Lung microvascular endothelial cell (primary cell): ENCODE results near the gene TPRG1L. TPM values are rescaled to one million over a fixed set of nuclear protein-coding genes. Genes with fewer than 3 reads are reported as not detected.
A peak's percentile ranks its signal among the peaks of the same experiment; 100 is the strongest.

Source experiments
- DNase-seq, 2 donors: peaks; one replicate each; pipeline versions ENCODE4 v3.0.0 to v3.0.0-alpha.2; 2010; ENCODE audit warnings: low read depth in 2 of 2
- total RNA-seq: library from RNA; depleted of rRNA; stranded (reverse); fragments of >200 nt; gene quantifications from 2 replicates; pipeline ENCODE4 v1.2.1, GENCODE V29; 2014

Gene TPRG1L
- total RNA-seq, 1 donor from 2014 or later: 28.6 TPM

DNA sequence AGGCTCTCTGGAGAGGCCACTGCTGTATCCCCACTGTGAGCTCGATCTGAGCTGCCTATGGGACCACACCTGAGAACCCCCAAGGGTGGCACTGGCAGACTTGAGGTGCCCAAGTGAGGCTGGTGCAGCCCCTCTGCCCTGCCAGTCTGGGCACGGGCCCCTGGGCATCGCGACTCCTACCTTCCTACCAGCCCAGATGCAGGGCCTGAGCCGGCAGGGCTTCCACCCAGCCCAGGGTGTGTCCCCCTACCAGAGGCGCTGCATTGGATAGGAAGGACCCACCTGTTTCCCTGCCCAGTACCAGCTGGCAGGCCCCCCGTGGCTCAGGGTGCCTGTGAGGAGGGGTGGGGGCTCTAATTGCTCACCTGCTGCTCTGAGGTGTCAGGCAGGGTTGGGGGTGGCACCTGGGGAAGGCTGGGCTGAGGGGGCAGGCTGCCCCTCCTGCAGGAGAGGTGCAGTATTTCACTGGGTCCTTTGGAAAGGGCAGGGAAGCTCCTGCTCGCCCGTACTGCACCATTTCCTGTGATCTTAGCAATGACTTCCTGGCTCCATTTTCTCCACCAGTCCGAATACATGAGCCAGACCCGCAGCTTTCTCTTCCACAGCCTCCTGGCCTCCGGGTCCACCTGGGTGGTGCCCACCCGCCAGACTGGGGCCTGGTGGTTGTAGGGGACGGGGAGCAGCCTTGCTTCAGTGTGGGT, 39.3 kb downstream of the TPRG1L start:
- no peak for DNase-seq

DNA sequence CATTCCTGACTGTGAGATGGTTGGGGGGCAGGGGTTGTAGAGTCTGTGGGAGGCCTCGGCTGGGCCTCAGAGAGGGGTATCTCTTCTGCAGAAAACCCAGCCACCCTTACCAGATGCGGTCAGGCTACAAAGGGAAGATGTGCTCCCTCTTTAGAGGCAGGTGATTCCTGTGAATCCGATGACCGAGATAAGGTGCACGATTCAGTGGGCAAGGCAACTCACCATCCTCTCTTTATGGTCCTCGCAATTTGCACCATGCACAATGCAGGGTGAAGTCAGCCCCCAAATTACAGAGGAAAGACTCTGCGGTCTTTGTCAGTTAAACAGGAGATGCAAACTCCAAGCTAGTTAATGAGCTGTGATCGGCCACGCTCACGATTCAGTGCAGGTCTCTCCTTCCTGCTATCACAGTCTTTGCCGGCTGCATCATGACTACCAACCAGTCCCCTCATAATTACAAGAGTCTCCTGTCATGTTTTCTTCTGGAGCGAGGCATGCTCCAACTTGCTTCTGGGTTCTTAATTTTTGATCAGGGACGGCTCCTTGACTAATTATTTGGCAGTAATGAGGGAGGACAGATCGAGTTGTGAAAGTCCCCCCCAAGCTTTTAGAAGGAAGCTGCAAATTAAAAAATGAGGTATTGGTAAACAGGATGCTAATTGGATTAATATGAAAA, 40.0 kb downstream of the TPRG1L start:
- no peak for DNase-seq

DNA sequence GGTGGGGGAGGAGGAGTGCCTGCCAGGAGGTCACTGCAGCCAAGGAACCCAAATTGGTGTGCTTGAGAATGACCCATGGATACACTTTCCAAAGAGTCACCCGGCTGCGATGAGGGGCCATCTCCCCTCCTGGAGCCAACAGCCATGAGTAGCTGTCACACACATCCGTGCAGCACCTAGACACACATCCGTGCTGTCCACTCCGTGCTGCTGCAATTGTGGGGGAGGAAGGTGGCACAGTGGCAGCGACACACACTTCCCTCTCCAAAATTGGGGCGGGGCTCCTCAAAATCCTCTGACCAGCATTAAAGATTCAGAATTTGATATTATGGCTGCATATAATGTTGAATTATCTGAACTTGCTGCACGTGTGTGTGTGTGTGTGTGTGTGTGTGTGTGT, 43.3 kb downstream of the TPRG1L start:
- no peak for DNase-seq

DNA sequence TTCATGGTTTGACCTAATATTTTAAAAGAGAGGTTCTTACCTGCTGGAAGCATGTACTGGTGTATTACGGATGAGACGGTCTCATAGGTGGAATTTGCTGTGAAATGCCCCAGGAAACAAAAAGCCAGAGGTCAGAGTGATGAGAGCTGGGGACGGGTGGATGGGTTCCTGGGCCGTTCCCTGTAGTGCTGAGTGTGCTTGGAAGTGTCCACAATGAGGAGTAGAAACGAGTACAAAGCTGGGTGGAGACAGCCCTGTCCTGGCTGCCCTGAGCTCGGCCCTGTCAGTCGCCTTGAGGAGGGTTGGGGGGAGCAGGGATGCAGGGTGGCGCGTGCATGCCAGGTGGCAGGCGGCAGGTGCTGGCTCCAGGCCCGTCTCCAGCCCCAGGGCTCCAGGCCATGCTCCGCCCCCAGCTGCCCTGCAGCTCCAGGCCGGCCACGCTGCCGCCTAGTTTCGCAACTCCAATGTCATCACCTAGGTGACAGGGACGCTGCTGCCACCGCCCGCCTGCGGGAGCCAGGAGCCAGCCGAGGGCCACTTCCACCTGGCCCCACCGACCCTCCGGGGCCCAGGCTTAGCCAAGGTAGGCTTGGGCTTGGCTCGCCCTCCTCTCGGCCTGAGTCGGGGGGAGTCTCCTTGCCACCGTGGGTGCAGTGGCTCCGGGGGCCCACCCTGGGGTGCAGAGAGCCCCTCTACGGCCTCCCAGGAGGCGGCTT, 43.9 kb downstream of the TPRG1L start:
- peak; percentile 34 to 84 for DNase-seq

DNA sequence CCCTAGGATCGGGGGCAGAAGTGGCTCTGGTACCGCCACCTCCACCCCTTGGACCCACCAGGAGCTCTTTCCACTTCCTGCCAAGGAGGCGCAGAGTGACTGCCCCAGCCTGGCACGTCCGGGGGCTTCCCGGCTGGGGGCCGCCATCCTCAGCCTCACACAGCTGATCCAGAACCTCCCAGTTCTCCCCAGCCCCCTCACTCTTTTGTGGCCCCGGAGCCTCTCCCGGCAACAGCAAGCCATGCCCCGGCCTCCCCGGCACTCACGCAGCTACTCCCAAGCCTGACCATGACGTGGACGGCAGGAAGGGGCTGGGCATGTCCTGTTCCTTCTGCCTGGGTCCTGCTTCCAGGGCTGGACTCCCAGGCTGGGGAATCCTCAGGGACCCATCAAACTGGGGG, 44.6 kb downstream of the TPRG1L start:
- peak in 1 of 2 donors; percentile 45 for DNase-seq

DNA sequence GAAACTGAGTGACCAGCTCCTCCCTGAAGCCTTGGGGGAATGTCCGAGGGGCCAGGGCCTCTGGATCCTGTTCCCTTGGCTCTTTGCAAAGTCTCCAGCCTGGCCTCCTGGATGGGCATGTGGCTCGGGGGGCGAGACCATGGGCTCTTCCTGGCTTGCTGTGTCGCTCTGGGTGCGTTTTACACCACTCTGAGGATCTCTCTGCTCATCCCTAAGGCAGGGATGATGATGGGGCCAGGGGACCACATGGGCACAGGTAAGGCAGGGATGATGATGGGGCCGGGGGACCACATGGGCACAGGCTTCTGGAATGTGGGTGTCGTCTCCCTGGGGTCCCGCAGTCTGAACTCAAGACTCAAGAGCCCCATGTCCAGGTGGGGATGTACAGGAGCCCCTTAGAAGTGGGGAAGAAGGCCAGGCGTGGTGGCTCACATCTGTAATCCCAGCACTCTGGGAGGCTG, 45.2 kb downstream of the TPRG1L start:
- DNase-seq: no peak

DNA sequence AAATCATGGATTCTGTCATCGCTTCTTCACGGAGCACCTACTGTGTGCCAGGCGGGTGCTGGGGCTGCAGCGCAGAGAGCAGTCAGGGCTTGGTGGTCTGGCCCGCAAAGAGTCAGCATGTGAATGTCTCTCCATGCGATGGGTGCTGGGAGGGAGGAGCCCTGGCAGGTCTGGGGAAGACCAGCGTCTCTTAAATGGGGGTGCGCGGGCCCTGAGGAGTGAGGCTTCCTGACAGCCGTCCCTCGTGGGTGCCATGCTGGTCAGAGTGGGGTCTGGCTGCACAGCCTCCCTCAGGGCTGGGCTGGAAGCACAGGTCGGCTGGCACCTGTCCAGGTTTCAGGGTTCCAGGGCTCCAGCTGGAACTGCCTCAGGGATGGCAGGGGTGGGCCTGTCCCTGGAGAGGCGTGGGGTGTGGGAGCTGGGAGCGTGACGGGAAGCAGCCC, 46.0 kb downstream of the TPRG1L start:
- no peak for DNase-seq

DNA sequence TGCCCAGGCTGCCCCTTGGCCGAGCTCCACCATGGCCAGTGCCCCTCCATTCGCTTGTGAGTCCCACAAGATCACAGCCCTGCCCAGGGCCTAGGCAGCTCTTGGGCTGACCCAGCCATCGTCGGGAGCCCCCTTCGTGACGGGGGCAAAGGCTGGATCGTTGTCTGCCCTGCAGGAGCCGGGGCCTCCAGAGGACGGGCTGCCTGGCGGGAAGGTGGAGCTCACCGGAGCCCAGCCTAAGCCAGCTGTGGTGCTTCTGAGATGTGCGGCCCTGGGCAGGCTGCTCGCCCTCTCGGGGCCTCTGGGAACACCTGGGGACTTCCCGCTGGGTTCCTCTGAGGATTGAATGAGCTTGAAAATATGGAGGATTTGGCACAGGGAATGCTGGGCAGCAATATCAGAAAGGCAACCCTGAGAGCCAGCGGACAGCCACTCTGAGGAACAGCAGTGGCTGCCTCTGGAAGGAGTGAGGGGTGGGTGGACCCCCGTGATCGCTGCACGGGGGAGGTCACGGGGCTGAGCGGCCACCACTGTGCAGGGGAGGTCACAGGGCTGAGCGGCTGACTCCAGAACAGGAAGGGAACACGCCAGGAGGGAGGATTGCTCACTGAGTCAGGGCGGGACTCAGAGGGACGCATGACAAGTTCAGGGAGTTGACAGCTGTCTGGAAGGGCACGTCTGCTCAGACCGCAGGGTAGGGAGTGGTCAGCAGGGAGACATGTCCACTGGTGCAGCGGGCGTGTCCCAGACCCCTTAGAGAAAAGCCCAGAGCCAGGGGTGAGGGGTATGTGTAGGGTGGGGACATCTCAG, 46.8 kb downstream of the TPRG1L start:
- DNase-seq: peak in 1 of 2 donors; percentile 33

DNA sequence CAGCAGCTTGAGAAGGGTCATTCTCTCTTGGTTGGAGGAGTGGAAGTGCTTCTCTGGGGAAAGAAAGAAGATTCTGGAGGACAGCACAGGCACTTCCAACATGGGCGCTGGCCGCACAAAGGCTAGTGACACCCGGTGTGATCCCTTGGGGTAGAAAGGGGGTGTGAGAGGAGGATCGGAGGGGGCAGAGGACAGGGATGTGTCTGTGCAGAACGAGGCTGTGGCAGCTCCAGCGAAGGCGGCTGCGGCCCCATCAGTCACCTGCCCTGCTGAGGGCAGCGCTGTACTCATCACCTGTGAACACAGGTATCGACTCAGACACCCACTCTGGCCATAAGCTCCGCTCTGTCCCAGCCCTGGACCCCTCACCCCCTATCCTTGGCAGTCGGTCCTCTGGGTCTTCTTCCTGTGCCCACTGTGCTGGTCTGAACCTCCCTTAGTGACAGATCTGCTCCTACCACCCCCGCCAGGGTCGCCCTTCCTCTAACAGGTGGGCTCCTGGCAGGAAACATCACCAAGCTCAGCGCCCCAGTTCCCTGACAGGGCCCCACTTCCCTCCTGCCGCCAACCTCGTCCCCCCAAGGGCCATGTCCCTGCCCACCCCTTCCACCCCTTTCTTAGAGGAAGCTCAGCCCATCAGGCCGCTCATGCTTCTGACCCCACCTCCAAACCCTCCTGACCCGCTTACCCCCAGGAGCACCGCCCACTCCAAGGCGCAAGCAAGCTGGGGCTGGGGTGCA, 47.6 kb downstream of the TPRG1L start:
- no peak for DNase-seq

DNA sequence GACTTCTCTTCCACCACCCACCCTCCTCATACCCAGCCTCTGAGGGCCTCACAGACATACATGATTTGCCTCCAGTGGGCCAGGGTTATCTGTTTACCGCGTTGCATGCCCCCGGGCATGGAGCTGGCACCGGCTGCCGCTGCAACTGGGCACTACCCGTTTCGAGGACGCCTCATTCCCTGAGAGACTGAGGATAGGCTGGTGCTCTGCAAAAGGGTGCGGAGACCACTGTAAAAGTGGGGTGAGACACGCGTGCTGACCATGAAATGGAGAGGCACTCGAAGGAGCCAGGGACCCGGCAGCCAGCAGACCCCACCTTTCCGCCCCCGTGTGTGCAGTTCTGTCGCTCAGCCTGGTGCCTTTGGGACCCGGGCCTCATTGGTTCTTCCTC, 48.2 kb downstream of the TPRG1L start:
- DNase-seq: no peak

DNA sequence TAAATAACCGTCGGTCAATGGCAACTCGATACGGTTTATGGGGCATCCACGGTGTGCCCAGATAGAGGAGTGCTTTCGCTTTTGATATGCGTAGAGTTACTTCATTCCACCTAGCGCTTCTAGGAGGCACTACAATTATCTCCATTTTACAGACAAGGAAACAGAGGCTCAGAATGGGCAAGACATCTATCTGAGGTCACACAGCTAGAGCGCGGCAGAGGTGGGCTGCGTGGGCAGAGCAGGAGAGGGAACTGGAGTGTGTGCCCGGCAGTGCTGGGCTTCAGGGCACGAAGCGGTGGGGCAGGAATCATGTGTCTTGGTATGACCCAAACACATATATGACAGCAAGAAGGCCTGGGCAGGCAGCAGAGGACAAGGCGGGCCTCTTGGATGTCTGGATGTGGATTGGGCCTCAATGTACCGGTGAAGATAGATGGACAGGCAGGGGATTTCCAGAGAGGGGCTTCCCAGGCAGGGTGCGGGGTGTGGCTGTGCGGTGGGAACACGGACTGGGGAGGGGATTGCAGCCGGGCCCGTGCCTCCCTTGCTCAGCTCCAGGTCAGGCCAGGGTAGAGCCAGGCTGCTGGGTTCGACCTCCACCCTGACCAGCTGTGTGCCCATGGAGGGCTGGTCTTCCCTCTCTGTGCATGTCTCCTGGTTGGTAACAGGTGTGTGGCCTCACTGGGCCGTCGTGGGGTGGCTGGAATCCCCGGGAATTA, 48.7 kb downstream of the TPRG1L start:
- DNase-seq: no peak

DNA sequence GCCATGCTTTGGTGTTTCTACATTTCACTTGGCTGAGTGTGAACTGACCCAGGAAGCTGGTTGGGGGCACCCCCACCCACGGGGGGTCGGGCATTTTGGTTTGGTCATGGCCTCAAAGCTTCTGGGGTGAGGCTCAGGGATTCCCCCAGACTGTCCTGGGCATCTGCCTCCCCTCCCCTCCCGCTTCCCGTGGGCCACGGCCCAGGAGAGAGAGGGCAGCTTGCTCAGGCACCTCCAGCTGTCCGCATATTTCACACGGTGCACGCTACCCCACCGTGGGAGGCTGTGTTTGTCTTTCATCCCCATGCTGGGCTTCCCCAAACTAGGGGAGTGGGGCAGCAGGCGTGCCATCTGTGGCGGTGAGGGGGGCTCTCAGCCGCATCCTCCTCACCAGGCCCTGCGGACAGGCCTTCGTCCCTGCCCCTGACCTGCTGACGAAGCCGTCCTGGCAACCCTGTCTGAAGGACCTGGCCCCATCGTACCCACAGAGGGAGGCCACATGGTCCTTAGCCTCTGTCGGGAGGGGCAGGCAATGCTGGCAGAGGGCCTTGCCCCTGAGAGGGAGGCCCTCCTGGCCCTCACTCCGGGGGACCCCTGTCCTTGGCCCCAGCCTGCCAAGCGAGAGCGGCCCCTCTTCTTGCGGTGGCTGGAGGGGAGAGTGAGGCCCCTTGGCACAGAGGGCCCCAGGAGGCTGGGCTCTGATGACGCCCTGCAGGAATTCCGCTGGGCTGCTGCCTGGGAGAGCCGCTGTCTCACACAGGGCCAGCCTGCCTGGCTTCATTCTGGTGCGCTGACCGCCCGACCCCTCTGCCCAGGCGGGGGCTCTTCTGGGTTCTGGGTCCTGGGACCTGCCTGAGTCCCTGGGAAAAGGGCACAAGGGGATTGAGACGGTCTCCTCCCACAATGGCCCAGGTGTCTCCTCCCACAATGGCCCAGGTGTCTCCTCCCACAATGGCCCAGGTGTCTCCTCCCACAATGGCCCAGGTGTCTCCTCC, 49.6 kb downstream of the TPRG1L start:
- no peak for DNase-seq

DNA sequence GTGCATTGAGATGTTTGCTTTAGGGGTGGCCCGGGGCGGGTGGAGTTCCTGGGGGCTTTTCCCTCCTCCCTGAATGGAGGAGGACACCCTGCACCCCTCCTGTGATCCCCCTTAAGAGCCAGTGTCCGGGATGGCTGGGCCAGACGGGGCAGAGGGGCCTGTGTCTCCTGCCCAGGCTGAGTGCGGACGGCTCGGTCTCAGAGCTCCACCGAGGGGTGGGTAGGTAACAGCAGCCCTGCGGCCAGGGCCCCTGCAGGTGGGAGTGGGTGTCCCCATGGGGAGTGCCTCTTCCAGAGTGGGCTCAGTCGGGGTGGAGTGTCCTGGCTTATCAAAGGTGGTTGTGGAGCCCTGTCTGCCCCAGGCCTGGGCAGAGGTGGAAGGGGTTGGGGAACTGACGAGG, 50.6 kb downstream of the TPRG1L start:
- no peak for DNase-seq

DNA sequence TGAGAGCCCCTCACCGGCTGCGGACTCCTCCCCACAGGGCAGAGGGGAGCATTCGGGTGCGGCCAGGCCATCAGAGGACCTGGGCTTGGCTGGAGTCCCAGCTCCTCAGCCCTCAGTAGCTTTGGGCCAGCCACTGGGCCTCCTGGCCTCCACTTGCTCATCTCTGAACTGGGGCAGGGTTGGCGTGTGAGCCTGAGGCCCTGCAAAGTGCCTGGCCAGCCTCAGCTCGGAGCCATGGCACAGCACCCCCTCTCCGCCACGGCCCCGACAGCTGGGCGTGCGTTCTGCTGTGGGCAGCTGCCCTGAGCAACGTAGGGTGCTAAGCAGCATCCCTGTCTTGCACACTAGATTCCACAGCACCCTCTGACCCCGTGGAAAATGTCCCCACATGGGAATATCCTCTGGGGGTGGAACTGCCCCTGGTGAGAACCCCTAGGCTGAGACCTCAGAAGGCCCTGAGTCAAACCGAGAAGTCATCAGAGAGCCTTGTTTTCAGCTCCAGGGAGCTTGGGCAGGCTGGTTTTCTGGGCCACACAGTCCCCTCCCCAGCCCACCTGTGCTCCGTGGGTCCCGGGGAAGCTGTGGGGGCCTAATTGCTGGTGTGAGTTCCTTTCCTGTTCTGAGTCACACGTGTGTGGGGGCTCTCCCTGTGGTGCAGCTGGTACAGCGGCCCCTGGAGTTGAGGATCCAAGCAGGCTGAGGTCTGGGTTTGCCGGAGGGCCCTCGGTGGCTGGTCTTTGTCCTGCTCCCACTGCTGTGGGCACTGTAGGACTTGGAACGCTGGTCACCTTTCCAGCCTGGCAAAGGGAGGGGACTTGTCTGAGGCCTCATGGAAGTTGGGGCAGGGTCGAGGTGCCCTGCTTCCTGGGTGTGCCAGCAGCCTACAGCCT, 52.0 kb downstream of the TPRG1L start:
- DNase-seq: no peak

DNA sequence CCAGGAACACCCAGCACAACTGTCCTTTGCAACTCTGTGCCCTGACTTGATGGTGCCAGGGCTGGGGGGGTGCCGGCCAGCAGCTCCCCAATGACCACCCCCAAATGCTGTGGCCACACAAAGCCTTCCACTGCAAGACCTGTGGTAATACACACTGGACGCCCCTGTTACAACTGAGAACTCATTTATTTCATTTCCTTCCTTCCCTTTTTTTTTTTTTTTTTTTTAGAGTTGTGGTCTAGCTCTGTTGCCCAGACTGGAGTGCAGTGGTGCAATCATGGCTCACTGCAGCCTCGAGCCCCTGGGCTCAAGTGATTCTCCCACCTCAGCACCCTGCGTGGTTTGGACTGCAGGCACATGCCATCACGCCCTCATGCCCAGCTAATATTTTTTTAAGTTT, 52.7 kb downstream of the TPRG1L start:
- DNase-seq: no peak

DNA sequence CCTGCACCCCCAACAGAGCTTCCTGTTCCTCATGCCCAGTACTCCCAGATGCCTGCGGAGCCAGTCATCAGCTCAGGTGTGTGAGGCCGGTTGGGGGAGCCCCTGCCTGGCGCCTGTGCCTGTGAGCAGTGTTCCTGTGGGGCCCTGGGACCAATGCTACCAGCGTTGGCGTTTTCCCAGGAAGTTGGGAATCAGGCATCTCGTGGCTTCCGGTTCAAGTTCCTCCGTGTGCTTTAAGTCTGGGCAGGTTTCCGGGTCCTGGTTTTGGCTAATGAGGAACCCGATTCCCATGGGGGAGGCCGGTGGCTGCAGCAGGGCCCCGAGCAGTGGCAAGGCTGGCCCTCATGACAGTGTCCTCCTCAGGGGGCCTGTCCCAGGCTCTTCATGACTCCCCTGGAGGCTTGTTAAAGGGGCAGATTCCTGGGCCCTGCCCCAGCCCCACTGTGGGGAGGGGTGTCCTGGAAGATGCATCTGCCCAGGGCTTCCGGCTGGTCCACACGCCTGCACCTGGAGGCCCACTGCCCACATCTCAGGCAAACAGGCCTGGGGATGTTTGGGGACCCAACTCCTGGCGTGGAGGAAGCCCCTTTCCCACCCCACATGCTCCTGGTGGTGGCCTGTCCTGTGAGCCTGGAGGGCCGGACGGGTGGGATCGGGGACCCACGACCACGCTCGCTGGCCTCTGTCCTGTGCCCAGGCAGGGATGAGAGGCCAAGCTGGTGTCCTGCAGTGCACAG, 53.7 kb downstream of the TPRG1L start:
- no peak for DNase-seq

DNA sequence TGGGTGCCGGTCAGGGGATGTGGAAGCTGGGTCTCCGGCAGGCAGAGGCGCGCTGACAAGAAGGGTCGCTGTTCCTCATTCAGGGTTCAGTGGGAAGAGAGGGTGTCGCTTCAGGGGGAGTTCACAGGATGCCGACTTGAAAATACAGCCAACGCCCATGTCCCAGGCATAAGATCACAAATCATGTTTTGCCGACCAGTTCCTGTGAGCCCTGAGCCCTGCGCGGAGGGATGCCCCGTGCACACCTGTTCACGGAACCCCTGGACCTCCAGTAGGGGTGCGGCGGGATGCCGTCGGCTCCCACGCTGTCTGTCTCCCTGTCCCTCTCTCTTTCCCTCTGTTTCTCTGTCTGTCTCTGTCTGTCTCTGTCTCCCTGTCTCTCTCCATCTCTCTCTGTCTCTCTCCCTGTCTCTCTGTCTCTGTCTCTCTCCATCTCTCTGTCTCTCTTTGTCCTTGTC, 54.3 kb downstream of the TPRG1L start:
- DNase-seq: no peak
